Tibial nerve (tissue), 3 donors: ENCODE measurements around the gene SLC1A7.

Experiments
- CTCF ChIP-seq, 5 experiments: fragments of 200-600 bp in 3 of 5; fragments of 450-650 bp in 2 of 5; sonication (generic) in 3 of 5; IDR thresholded peaks; one replicate each; pipeline ENCODE4 v1.5.1; 2016 to 2019; ENCODE audit warnings: antibody characterized with exemption in 5 of 5, mild to moderate bottlenecking in 3 of 5, moderate library complexity in 2 of 5
- POLR2A ChIP-seq, 2 donors: fragments of 450-650 bp; IDR thresholded peaks; one replicate each; pipeline ENCODE4 v1.6.1; 2017; ENCODE audit warnings: antibody characterized with exemption in 2 of 2, mild to moderate bottlenecking in 2 of 2, moderate library complexity in 2 of 2

GRCh38 chr1:53116307-53116810 is 26.1 kb downstream of the SLC1A7 start:
- TF ChIP-seq CTCF (IDR thresholded peaks at IDR 0.05) (no peak), POLR2A (IDR thresholded peaks at IDR 0.05) (no peak)
